Effector memory CD4-positive, alpha-beta T cell (primary cell): Measurements from ENCODE around the gene HYCC2.
"Not testable (repeated sequence)": the region's sequence is repeated elsewhere in the genome, so short reads cannot be mapped to it uniquely, and the experiment has no call there.

Experiments
- DNase-seq, 3 donors: peaks; one replicate each; pipeline ENCODE4 v3.0.0-alpha.2; 2020
- H3K27ac ChIP-seq: 2 replicates; pipeline ENCODE4 v1.7.0; 2013; ENCODE audit warnings: mild to moderate bottlenecking, low read length, moderate library complexity; ENCODE audit not compliant: insufficient read depth, poor library complexity, severe bottlenecking
- H3K27me3 ChIP-seq: replicated peaks from 2 replicates; pipeline ENCODE4 v1.7.0; 2013; ENCODE audit warnings: mild to moderate bottlenecking, low read length; ENCODE audit not compliant: insufficient read depth, control insufficient read depth, poor library complexity, severe bottlenecking
- H3K36me3 ChIP-seq: 2 replicates; pipeline ENCODE4 v1.7.0; 2013; ENCODE audit warnings: mild to moderate bottlenecking, low read length, moderate library complexity; ENCODE audit not compliant: control insufficient read depth, insufficient read depth
- H3K4me1 ChIP-seq: 2 replicates; pipeline ENCODE4 v1.7.0; 2013; ENCODE audit warnings: low read length, mild to moderate bottlenecking; ENCODE audit not compliant: control insufficient read depth, insufficient read depth, poor library complexity, severe bottlenecking
- H3K4me3 ChIP-seq: 2 replicates; pipeline ENCODE4 v1.7.0; 2013; ENCODE audit warnings: low read length, low read depth, mild to moderate bottlenecking; ENCODE audit not compliant: insufficient read depth, poor library complexity, severe bottlenecking
- H3K9me3 ChIP-seq: 2 replicates; pipeline ENCODE4 v1.7.0; 2013; ENCODE audit warnings: mild to moderate bottlenecking, low read length, moderate library complexity; ENCODE audit not compliant: control insufficient read depth

HYCC2 gene

DNA sequence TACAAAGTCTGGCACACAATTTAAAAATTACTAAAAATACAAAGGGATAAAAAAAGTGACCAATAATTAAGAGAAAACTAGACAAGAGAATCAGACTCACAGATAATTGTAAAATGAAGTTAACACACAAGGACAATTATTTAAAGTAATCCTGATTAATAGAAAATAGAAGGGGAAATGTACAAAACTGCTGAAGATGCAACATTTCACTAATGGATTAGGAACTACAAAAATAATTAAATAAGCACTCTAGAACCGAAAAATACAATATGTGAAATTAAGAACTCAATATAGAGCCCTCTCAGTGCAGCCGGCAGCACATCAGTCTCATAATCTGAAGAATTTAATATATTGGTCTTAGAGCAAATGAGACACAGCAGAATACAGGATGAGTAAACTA lies 24.6 kb downstream of the HYCC2 start:
- no peaks in the 10 kb centered on the region for H3K9me3 ChIP-seq
- H3K27me3 ChIP-seq, result no peaks in the 10 kb centered on the region
- DNase-seq, result no peak
- peaks cover 3% of the 10 kb centered on the region for H3K4me1 ChIP-seq
- H3K4me3 ChIP-seq, result no peak overlapping the region
- H3K27ac ChIP-seq, result no peak overlapping the region
- peaks cover 18% of the 10 kb centered on the region for H3K36me3 ChIP-seq

DNA sequence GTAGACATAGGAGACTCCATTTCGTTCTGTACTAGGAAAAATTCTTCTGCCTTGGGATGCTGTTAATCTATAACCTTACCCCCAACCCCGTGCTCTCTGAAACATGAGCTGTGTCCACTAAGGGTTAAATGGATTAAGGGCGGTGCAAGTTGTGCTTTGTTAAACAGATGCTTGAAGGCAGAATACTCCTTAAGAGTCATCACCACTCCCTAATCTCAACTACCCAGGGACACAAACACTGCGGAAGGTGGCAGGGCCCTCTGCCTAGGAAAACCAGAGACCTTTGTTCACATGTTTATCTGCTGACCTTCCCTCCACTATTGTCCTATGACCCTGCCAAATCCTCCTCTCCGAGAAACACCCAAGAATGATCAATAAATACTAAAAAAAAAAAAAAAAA lies 28.4 kb downstream of the HYCC2 start:
- H3K4me3 ChIP-seq, H3K4me1 ChIP-seq, H3K9me3 ChIP-seq, DNase-seq, H3K27ac ChIP-seq, H3K27me3 ChIP-seq: not testable (repeated sequence)
- H3K36me3 ChIP-seq, result peaks cover 13% of the 10 kb centered on the region

DNA sequence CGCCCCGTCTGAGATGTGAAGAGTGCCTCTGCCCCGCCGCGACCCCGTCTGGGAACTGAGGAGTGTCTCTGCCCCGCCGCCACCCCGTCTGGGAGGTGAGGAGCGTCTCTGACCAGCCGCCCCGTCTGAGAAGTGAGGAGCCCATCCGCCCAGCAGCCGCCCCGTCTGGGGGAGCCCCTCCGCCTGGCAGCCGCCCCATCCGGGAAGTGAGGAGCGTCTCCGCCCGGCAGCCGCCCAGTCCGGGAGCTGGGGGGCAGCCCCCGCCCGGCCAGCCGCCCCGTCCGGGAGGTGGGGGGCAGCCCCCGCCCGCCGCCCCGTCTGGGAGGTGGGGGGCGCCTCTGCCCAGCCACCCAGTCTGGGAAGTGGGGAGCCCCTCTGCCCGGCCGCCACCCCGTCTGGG lies 29.0 kb downstream of the HYCC2 start:
- not testable (repeated sequence) for DNase-seq, H3K4me3 ChIP-seq, H3K9me3 ChIP-seq, H3K27ac ChIP-seq, H3K4me1 ChIP-seq, H3K27me3 ChIP-seq
- peaks cover 13% of the 10 kb centered on the region for H3K36me3 ChIP-seq

DNA sequence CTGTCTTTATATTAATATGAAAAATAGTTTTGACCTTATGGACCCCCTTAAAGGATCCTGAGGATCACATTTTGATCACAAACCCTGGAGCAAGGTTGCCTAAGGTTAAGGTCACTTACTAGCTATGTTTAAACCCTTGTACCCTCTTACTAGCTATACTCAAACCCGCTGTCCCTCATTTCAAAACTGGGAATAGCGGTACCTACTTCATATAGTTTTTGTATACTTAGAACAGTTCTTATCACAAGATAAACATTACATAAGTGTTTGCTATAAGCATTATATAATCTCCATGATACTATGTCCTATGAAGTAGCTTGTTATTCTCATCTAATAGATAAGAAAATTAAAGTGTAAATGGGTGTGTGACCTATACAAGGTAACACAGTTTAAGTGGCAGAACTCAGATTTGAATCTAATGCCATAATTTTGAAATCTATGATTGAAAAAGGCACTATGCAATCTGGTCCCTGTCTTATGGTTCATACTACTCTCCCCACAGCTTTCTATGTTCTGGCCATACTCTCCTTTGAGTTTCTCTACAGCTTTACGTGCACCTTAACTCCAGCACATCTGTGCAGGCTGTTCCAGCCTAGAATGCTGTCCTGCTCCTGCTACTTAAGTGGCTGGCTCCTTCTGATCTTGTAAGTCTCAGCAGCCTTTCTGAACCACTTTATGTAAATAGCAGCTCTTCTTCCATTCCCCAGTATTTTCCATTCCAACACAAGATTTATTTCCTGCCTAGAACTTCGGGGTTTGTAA lies 30.4 kb downstream of the HYCC2 start:
- DNase-seq, result no peak
- peaks cover 2% of the 10 kb centered on the region for H3K4me1 ChIP-seq
- no peaks in the 10 kb centered on the region for H3K27me3 ChIP-seq
- H3K4me3 ChIP-seq, result no peak overlapping the region
- no peak overlapping the region for H3K27ac ChIP-seq
- peaks cover 13% of the 10 kb centered on the region for H3K36me3 ChIP-seq
- H3K9me3 ChIP-seq, result no peaks in the 10 kb centered on the region

DNA sequence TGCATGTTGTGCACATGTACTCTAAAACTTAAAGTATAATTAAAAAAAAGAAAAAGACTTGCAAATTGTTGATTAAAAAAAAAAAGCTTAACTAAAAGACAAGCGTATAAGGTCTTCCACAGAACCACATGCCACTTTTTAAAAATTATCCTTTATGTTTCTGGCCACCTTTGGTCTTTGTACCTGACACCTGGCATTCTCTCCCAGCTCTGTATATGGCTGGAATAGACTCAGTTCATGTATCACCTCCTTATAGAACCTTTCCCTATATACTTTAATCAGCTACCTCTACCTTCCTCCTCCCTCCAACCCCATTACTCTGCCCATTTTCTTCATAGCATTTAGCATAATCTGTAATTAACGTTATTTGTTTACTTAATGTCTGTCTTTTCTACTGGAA lies 32.6 kb downstream of the HYCC2 start:
- DNase-seq, result no peak
- H3K9me3 ChIP-seq, result no peaks in the 10 kb centered on the region
- peaks cover 2% of the 10 kb centered on the region for H3K4me1 ChIP-seq
- H3K27ac ChIP-seq, result no peak overlapping the region
- no peak overlapping the region for H3K4me3 ChIP-seq
- H3K36me3 ChIP-seq, result peaks cover 4% of the 10 kb centered on the region
- no peaks in the 10 kb centered on the region for H3K27me3 ChIP-seq

DNA sequence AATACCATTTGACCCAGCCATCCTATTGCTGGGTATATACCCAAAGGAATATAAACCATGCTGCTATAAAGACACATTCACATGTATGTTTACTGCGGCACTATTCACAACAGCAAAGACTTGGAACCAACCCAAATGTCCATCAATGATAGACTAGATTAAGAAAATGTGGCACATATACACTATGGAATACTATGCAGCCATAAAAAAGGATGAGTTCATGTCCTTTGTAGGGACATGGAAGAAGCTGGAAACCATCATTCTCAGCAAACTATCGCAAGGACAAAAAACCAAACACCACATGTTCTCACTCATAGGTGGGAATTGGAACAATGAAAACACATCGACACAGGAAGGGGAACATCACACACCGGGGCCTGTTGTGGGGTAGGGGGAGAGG lies 33.1 kb downstream of the HYCC2 start:
- not testable (repeated sequence) for H3K27me3 ChIP-seq, H3K4me3 ChIP-seq, H3K9me3 ChIP-seq, DNase-seq, H3K27ac ChIP-seq, H3K36me3 ChIP-seq, H3K4me1 ChIP-seq

DNA sequence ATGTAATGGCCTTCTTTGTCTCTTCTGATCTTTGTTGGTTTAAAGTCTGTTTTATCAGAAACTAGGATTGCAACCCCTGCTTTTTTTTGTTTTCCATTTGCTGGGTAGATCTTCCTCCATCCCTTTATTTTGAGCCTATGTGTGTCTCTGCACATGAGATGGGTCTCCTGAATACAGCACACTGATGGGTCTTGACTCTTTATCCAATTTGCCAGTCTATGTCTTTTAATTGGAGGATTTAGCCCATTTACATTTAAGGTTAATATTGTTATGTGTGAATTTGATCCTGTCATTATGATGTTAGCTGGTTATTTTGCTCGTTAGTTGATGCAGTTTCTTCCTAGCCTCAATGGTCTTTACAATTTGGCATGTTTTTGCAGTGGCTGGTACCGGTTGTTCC lies 37.1 kb downstream of the HYCC2 start:
- H3K27me3 ChIP-seq, H3K9me3 ChIP-seq, H3K36me3 ChIP-seq, H3K4me3 ChIP-seq, H3K4me1 ChIP-seq, H3K27ac ChIP-seq, DNase-seq: not testable (repeated sequence)

DNA sequence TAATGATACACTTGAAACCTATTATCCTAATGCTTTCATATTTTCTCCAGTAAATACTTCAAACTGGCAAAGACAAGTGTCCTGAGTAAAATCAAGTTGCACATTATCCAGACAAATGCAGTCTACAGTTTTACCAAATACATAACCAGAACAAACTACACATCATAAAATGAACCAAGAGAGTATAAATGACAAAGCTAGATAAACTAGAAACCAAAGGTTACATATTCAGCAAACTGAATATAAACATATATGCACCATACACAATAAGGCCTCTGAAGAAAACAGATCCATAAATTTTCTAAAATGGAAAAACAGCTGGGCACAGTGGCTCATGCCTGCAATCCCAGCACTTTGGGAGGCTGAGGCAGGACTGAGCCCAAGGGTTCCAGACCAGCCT lies 47.0 kb downstream of the HYCC2 start:
- Histone ChIP-seq H3K27me3 (no peaks in the 10 kb centered on the region), H3K9me3 (no peaks in the 10 kb centered on the region), H3K27ac (no peak overlapping the region), H3K36me3 (peaks cover 4% of the 10 kb centered on the region), H3K4me1 (no peaks in the 10 kb centered on the region), H3K4me3 (no peak overlapping the region)
- no peak for DNase-seq

DNA sequence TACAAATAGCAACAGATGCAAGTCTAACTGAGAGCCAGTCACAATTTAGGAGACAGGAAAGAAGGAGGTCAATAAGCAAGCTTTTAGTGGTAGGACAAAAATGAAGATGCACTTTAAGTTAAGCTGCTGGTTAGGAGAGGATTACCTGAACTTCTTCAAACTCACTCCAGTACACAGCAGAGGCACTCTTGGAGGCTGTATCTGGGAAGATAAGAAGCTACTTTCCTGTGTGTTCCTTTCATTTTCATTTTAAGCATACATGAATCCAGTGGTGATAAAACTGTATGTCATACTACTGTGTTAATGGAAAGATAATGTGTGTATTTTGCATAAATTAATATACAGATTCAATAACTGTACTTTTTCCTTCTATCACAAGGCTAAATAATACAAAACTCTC lies 49.6 kb downstream of the HYCC2 start:
- Histone ChIP-seq H3K27ac (no peak overlapping the region), H3K27me3 (no peaks in the 10 kb centered on the region), H3K4me3 (no peak overlapping the region), H3K36me3 (peaks cover 9% of the 10 kb centered on the region), H3K4me1 (no peaks in the 10 kb centered on the region), H3K9me3 (no peaks in the 10 kb centered on the region)
- no peak for DNase-seq
